ENCODE measurements around the gene LPAR6. TPM values are rescaled to one million over a fixed set of nuclear protein-coding genes. Genes with fewer than 3 reads are reported as not detected.

Gene LPAR6
- total RNA-seq (2012; rRNA removed) (1.4 and 4.4 TPM in 2 replicates), polyA plus RNA-seq (2012; rRNA removed) (0.99 and 2.0 TPM in 2 replicates), Bru-seq, nascent RNA (percentile 20 among the genes with signal in this experiment), BruChase-seq, experiment 1, labeled RNA remaining after a 6-hour chase (percentile 16 among the genes with signal in this experiment), BruChase-seq, experiment 2, labeled RNA remaining after a 2-hour chase (percentile 24 among the genes with signal in this experiment)
- 0.14 and 0.45 TPM in 2 replicates for polyA plus RNA-seq (2012; cell fraction: cytosol; rRNA removed)
- 0.04 and 1.5 TPM in 2 replicates for polyA plus RNA-seq (2012; cell fraction: nucleus; rRNA removed; ENCODE audit: low replicate concordance)
- long read RNA-seq, partial matches to known transcripts, result 6 of 7 reads
- long read RNA-seq, other reads (novel, unspliced or antisense), result 1 of 7 reads

GRCh38 chr13:48412881-48413351 is at the start of gene LPAR6:
LPAR6 (minus strand) TSS chr13:48413113; CDS start chr13:48412423, 690 bp downstream.
- no peak within 1 kb of the TSS for H2AK9ac ChIP-seq (replicated peaks; ENCODE audit: low read depth, low read length, poor library complexity)
- H4K91ac ChIP-seq (ENCODE audit: insufficient read depth, low read depth, low read length), result no peak within 1 kb of the TSS
- dilution Hi-C loops (cut with HindIII; ENCODE audit: low sequenced_read_pairs, unreplicated experiment) (no loop called here), intact Hi-C loops (cut with micrococcal nuclease) (loop anchor here (1.0 to 5.0 kb wide), 2 partner anchors 33 to 169 kb away; no protein-coding TSS in a partner anchor), in situ Hi-C loops (cut with MboI; ENCODE audit: low sequenced_read_pairs) (no loop called here)
- TF ChIP-seq MXI1 (IDR thresholded peaks at IDR 0.05; ENCODE audit: borderline replicate concordance, low read depth, low read length) (no peak), SMC3 (IDR thresholded peaks at IDR 0.05; ENCODE audit: low read depth, low read length) (no peak), RAD21 (IDR thresholded peaks at IDR 0.05; ENCODE audit: low read length) (no peak), CEBPB (IDR thresholded peaks at IDR 0.05; ENCODE audit: low read depth, low read length) (no peak), RCOR1 (IDR thresholded peaks at IDR 0.05; ENCODE audit: insufficient replicate concordance, low read length) (no peak), POLR2A (IDR thresholded peaks at IDR 0.05; ENCODE audit: low read depth, low read length) (no peak), FOS (IDR thresholded peaks at IDR 0.05; ENCODE audit: low read depth, low read length) (no peak), CTCF (conservative IDR thresholded peaks at IDR 0.05; ENCODE audit: low read depth, low read length) (no peak), RFX5 (IDR thresholded peaks at IDR 0.05; ENCODE audit: low read depth, low read length) (no peak), CHD1 (IDR thresholded peaks at IDR 0.05; ENCODE audit: low read depth, low read length) (no peak), NFE2L2 (IDR thresholded peaks at IDR 0.05; ENCODE audit: low read depth, low read length) (no peak)
- DNase-seq (peak; percentile 73), ATAC-seq (ENCODE audit: low read depth) (peak; percentile 77)
- H2BK20ac ChIP-seq (ENCODE audit: low read depth, low read length), result no peak within 1 kb of the TSS
- no peaks in the 10 kb centered on the region for H3K9me3 ChIP-seq (ENCODE audit: control insufficient read depth, insufficient read depth, low read length)
- BruUV-seq (replicated peaks), result no TSS peak
- no peaks in the 10 kb centered on the region for H3K9me1 ChIP-seq (ENCODE audit: insufficient read depth, low read length)
- H2AFZ ChIP-seq (replicated peaks; ENCODE audit: low read length, poor library complexity), result no peak within 1 kb of the TSS
- H4K5ac ChIP-seq (ENCODE audit: low read depth, low read length), result peak within 1 kb of the TSS; percentile 52
- peak within 1 kb of the TSS; percentile 63; the same call in 1 of the 2 replicates for H3K56ac ChIP-seq (ENCODE audit: extremely low read depth, insufficient read depth, low read length)
- peak within 1 kb of the TSS; percentile 99 for H3K4me2 ChIP-seq (ENCODE audit: low read depth, low read length)
- H3K23ac ChIP-seq (ENCODE audit: low read depth, low read length), result peak within 1 kb of the TSS; percentile 82
- H3K14ac ChIP-seq (replicated peaks; ENCODE audit: low read depth, low read length), result peak within 1 kb of the TSS; percentile 85
- no peaks in the 10 kb centered on the region for H4K20me1 ChIP-seq (ENCODE audit: insufficient read depth, low read length)
- H3K27ac ChIP-seq (ENCODE audit: insufficient read depth, low read length), result peak within 1 kb of the TSS; percentile 83; the same call in 1 of the 2 replicates
- H3K27me3 ChIP-seq (ENCODE audit: control insufficient read depth, insufficient read depth, low read length), result no peaks in the 10 kb centered on the region
- no peak within 1 kb of the TSS for H2AK5ac ChIP-seq (ENCODE audit: low read depth, low read length)
- H3K4me1 ChIP-seq (ENCODE audit: control insufficient read depth, insufficient read depth, low read length), result no peaks in the 10 kb centered on the region
- peak within 1 kb of the TSS; percentile 76 for H3K9ac ChIP-seq (ENCODE audit: low read depth, low read length)
- WGBS, 2 experiments (ENCODE audit: extremely low coverage in 2 of 2, insufficient read length in 1 of 2), result 20% methylated on average over 1 of the region's 4 CpGs; no CpG with 5 or more reads in 1 of the 2 experiments
- ChIA-PET CTCF (interaction anchor here (1.3 kb wide), 1 partner anchor 167 kb away, joined by 3 read pairs; no protein-coding TSS in a partner anchor), POLR2A (ENCODE audit: unreplicated experiment) (interaction anchor here (1.2 kb wide), 1 partner anchor 15 kb away, joined by 5 read pairs; no protein-coding TSS in a partner anchor)
- H2BK5ac ChIP-seq (ENCODE audit: low read depth, low read length, poor library complexity, severe bottlenecking), result peak within 1 kb of the TSS; percentile 66
- H2BK15ac ChIP-seq (ENCODE audit: low read depth, low read length), result no peak within 1 kb of the TSS
- peak within 1 kb of the TSS; percentile 20 to 69; a peak in 3 of 4 replicates for H4K8ac ChIP-seq (ENCODE audit: low read depth in 2 of 2, low read length in 2 of 2)
- peak within 1 kb of the TSS; percentile 30; the same call in 1 of the 2 replicates for H2BK120ac ChIP-seq (ENCODE audit: low read depth, low read length)
- peak within 1 kb of the TSS; percentile 58 for H3K18ac ChIP-seq (ENCODE audit: low read depth, low read length)
- peak within 1 kb of the TSS; percentile 90 for H3K4me3 ChIP-seq (ENCODE audit: insufficient read depth, low read depth, low read length)
- peaks cover 1% of the 10 kb centered on the region; the same call in 1 of the 2 replicates for H3K36me3 ChIP-seq (ENCODE audit: control insufficient read depth, insufficient read depth, low read length)
- H3K79me1 ChIP-seq (ENCODE audit: low read depth in 1 of 2, low read length in 2 of 2), result peaks cover 0 to 8% of the 10 kb centered on the region in 2 experiments; a peak in 3 of 4 replicates
- peak within 1 kb of the TSS; percentile 30; the same call in 1 of the 2 replicates for H3K4ac ChIP-seq (ENCODE audit: low read depth, low read length)

Measured in IMR-90 (cell line).